H1 (cell line): Measurements from ENCODE around the gene C6orf52. TPM values are rescaled to one million over a fixed set of nuclear protein-coding genes. Genes with fewer than 3 reads are reported as not detected.

Experiments
- CTCF ChIA-PET: fragments of 300-600 bp; sonication (Branson Sonifier 250); formaldehyde crosslinking; loops from one replicate; lab custom pipeline; 2021; ENCODE audit not compliant: partially characterized antibody; lab: Charles Lee
- POLR2A ChIA-PET: fragments of 300-600 bp; sonication (Branson Sonifier 250); formaldehyde crosslinking; loops from one replicate; lab custom pipeline; 2021; ENCODE audit warnings: inconsistent platforms; ENCODE audit not compliant: partially characterized antibody; lab: Charles Lee
- DNase-seq, 2 experiments: peaks; one replicate each; pipeline versions ENCODE4 v3.0.0 to v3.0.0-alpha.2; 2010 to 2022; ENCODE audit warnings: low spot score in 2 of 2, low read depth in 1 of 2, mixed read lengths in 1 of 2
- FAIRE-seq: peaks from 2 replicates; lab custom pipeline; 2011; peaks lifted over from hg19 to GRCh38; lab: Jason Lieb, UNC
- H2AFZ ChIP-seq: 2 replicates; pipeline ENCODE4 v1.8.1; 2012; ENCODE audit warnings: low read length, inconsistent platforms
- H2AK5ac ChIP-seq: 2 replicates; pipeline ENCODE4 v1.6.1; 2013; ENCODE audit warnings: low read depth, low read length
- H2BK120ac ChIP-seq: replicated peaks from 2 replicates; pipeline ENCODE3; 2013; ENCODE audit warnings: low read depth, low read length, inconsistent platforms
- H2BK12ac ChIP-seq: 2 replicates; pipeline ENCODE4 v1.6.1; 2013; ENCODE audit warnings: low read depth, low read length
- H2BK15ac ChIP-seq: 2 replicates; pipeline ENCODE4 v1.6.1; 2013; ENCODE audit warnings: low read length
- H2BK20ac ChIP-seq: 2 replicates; pipeline ENCODE4 v1.6.1; 2013; ENCODE audit warnings: low read length
- H2BK5ac ChIP-seq: 2 replicates; pipeline ENCODE4 v1.6.1; 2013; ENCODE audit warnings: low read depth, low read length
- H3K14ac ChIP-seq: 2 replicates; pipeline ENCODE4 v1.6.1; 2013; ENCODE audit warnings: inconsistent platforms; ENCODE audit not compliant: insufficient read length
- H3K18ac ChIP-seq: 2 replicates; pipeline ENCODE4 v1.6.1; 2013; ENCODE audit warnings: low read length; ENCODE audit errors: extremely low read depth
- H3K23ac ChIP-seq: 2 replicates; pipeline ENCODE4 v1.6.1; 2013; ENCODE audit warnings: inconsistent platforms; ENCODE audit not compliant: insufficient read length
- H3K23me2 ChIP-seq: 2 replicates; pipeline ENCODE4 v1.6.1; 2013; ENCODE audit warnings: low read depth, low read length
- H3K27ac ChIP-seq: 2 replicates; pipeline ENCODE4 v1.6.1; 2011; ENCODE audit warnings: low read depth, low read length, inconsistent platforms
- H3K27me3 ChIP-seq, 4 experiments: replicated peaks in 1 of 4; 1 replicate in 1 of 4; 2 replicates in 3 of 4; pipeline versions ENCODE4 v1.6.1 to v1.8.1; 2011 to 2013; ENCODE audit warnings: low read length in 3 of 4, mild to moderate bottlenecking in 3 of 4, inconsistent platforms in 2 of 4, mixed read lengths in 2 of 4, moderate library complexity in 1 of 4; ENCODE audit not compliant: control insufficient read depth in 3 of 4, insufficient read depth in 3 of 4; ENCODE audit errors: extremely low read depth in 1 of 4
- H3K36me3 ChIP-seq, 4 experiments: 2 replicates each; pipeline versions ENCODE4 v1.6.1 to v1.8.1; 2011 to 2013; ENCODE audit warnings: mild to moderate bottlenecking in 4 of 4, low read length in 3 of 4, moderate library complexity in 2 of 4, control low read depth in 1 of 4, inconsistent platforms in 1 of 4; ENCODE audit not compliant: insufficient read depth in 4 of 4, control insufficient read depth in 2 of 4
- H3K4ac ChIP-seq: replicated peaks from 2 replicates; pipeline ENCODE3; 2013; ENCODE audit warnings: low read length, low read depth, mixed read lengths, inconsistent platforms; ENCODE audit not compliant: insufficient read length
- H3K4me1 ChIP-seq, 4 experiments: replicated peaks in 1 of 4; 1 replicate in 1 of 4; 2 replicates in 3 of 4; pipeline versions ENCODE4 v1.6.1 to v1.8.1; 2011 to 2013; ENCODE audit warnings: low read length in 3 of 4, inconsistent platforms in 2 of 4, mixed read lengths in 1 of 4; ENCODE audit not compliant: insufficient read depth in 4 of 4, control insufficient read depth in 3 of 4
- H3K4me2 ChIP-seq, 2 experiments: 2 replicates each; pipeline versions ENCODE4 v1.6.1 to v1.8.1; 2011 to 2013; ENCODE audit warnings: low read depth in 2 of 2, low read length in 2 of 2, control low read depth in 1 of 2, inconsistent platforms in 1 of 2, mild to moderate bottlenecking in 1 of 2; ENCODE audit not compliant: insufficient read depth in 1 of 2
- H3K4me3 ChIP-seq, 4 experiments: fragments of 200-600, 300-600 bp in 1 of 4; sonication (generic), shearing (Covaris generic), sonication (Bioruptor Twin) in 1 of 4; 2 replicates each; pipeline versions ENCODE4 v1.5.1 to v1.8.1; 2011 to 2016; ENCODE audit warnings: low read length in 4 of 4, low read depth in 3 of 4, control low read depth in 2 of 4, inconsistent platforms in 2 of 4, mild to moderate bottlenecking in 2 of 4, mixed read lengths in 1 of 4, moderate library complexity in 1 of 4; ENCODE audit not compliant: insufficient read depth in 2 of 4; ENCODE audit errors: extremely low read depth in 1 of 4
- H3K56ac ChIP-seq: replicated peaks from 2 replicates; pipeline ENCODE3; 2013; ENCODE audit warnings: low read depth, mild to moderate bottlenecking, mixed read lengths, low read length, inconsistent platforms; ENCODE audit not compliant: insufficient read length
- H3K79me1 ChIP-seq: 2 replicates; pipeline ENCODE4 v1.6.1; 2013; ENCODE audit warnings: low read depth, low read length, control low read depth
- H3K79me2 ChIP-seq, 2 experiments: 2 replicates each; pipeline versions ENCODE4 v1.6.1 to v1.8.1; 2012 to 2013; ENCODE audit warnings: low read length in 2 of 2, mild to moderate bottlenecking in 2 of 2, inconsistent platforms in 1 of 2; ENCODE audit not compliant: insufficient read depth in 2 of 2, control insufficient read depth in 1 of 2
- H3K9ac ChIP-seq, 4 experiments: replicated peaks in 1 of 4; 1 replicate in 1 of 4; 2 replicates in 3 of 4; pipeline versions ENCODE4 v1.6.1 to v1.8.1; 2011 to 2013; ENCODE audit warnings: low read depth in 3 of 4, low read length in 3 of 4, control low read depth in 2 of 4, mild to moderate bottlenecking in 2 of 4, moderate library complexity in 2 of 4, inconsistent platforms in 1 of 4; ENCODE audit errors: extremely low read depth in 1 of 4
- H3K9me3 ChIP-seq, 2 experiments: 2 replicates each; pipeline versions ENCODE4 v1.6.1 to v1.8.1; 2012 to 2013; ENCODE audit warnings: mild to moderate bottlenecking in 2 of 2, moderate library complexity in 2 of 2, control low read depth in 1 of 2, inconsistent platforms in 1 of 2, low read depth in 1 of 2, low read length in 1 of 2, mixed read lengths in 1 of 2; ENCODE audit not compliant: insufficient read depth in 2 of 2
- H4K20me1 ChIP-seq, 2 experiments: replicated peaks in 1 of 2; 2 replicates each; pipeline versions ENCODE3 to v1.8.1; 2011 to 2013; ENCODE audit warnings: inconsistent platforms in 2 of 2, low read length in 2 of 2, mild to moderate bottlenecking in 1 of 2; ENCODE audit not compliant: insufficient read depth in 2 of 2, control insufficient read depth in 1 of 2
- H4K5ac ChIP-seq: 2 replicates; pipeline ENCODE4 v1.6.1; 2013; ENCODE audit warnings: low read length, low read depth, mixed read lengths, inconsistent platforms; ENCODE audit not compliant: insufficient read length
- H4K8ac ChIP-seq: 2 replicates; pipeline ENCODE4 v1.8.0; 2013; ENCODE audit warnings: mild to moderate bottlenecking, moderate library complexity, low read length, inconsistent platforms; ENCODE audit not compliant: insufficient read depth; ENCODE audit errors: extremely low read depth
- H4K91ac ChIP-seq: replicated peaks from 2 replicates; pipeline ENCODE3; 2013; ENCODE audit warnings: low read length, mixed read lengths, inconsistent platforms; ENCODE audit not compliant: insufficient read length
- GABPA ChIP-seq: IDR thresholded peaks from 2 replicates; pipeline ENCODE4 v1.6.1; 2011; ENCODE audit warnings: mild to moderate bottlenecking, low read length, moderate library complexity, borderline replicate concordance; ENCODE audit not compliant: insufficient read depth
- HDAC2 ChIP-seq, 2 experiments: fragments of 300-600 bp in 1 of 2; sonication (generic) in 1 of 2; IDR thresholded peaks; 2 replicates each; pipeline ENCODE4 v1.6.1; 2011 to 2012; ENCODE audit warnings: low read depth in 2 of 2, low read length in 2 of 2, mild to moderate bottlenecking in 2 of 2, moderate library complexity in 2 of 2, borderline replicate concordance in 1 of 2, inconsistent platforms in 1 of 2
- KDM5A ChIP-seq: fragments of 200-600 bp; IDR thresholded peaks from 2 replicates; pipeline ENCODE4 v1.7.1; 2012; ENCODE audit warnings: mild to moderate bottlenecking, low read length, inconsistent platforms, mixed read lengths
- SIX5 ChIP-seq: IDR thresholded peaks from 2 replicates; pipeline ENCODE4 v1.6.1; 2011; ENCODE audit warnings: mild to moderate bottlenecking, low read depth, low read length
- SP2 ChIP-seq: IDR thresholded peaks from 2 replicates; pipeline ENCODE4 v1.6.1; 2012; ENCODE audit warnings: mild to moderate bottlenecking, low read length, inconsistent platforms
- SP4 ChIP-seq: IDR thresholded peaks from 2 replicates; pipeline ENCODE4 v1.6.1; 2012; ENCODE audit warnings: low read length, inconsistent platforms
- TCF12 ChIP-seq: IDR thresholded peaks from 2 replicates; pipeline ENCODE4 v1.6.1; 2011; ENCODE audit warnings: low read depth, mild to moderate bottlenecking, low read length
- ZNF274 ChIP-seq: IDR thresholded peaks from 2 replicates; pipeline ENCODE4 v1.7.0; 2012; ENCODE audit warnings: low read length, borderline replicate concordance; ENCODE audit errors: extremely low read depth
- WGBS, 2 experiments: shearing (Covaris generic) in 1 of 2; methylation state at CpG; one replicate each; pipeline versions ENCODE4 v1.1.6 to v1.1.7; 2013 to 2015; ENCODE audit warnings: low lambda C conversion rate in 2 of 2, mixed read lengths in 2 of 2, inconsistent platforms in 1 of 2, low coverage in 1 of 2, missing lambda C conversion rate in 1 of 2; ENCODE audit not compliant: insufficient replicate concordance in 2 of 2, insufficient coverage in 1 of 2, insufficient read length in 1 of 2; ENCODE audit errors: extremely low coverage in 1 of 2, missing lambda C conversion rate in 1 of 2; 5-methylcytosine and 5-hydroxymethylcytosine counted together
- long read RNA-seq, 2 experiments: library from RNA in 1 of 2; library from capped mRNA in 1 of 2; stranded (forward); transcript quantifications; one replicate each; pipeline ENCODE4 v2.0.0, GENCODE V29; 2021; ENCODE audit warnings: inconsistent platforms in 1 of 2
- polyA minus RNA-seq, 3 experiments: library from RNA; depleted of rRNA, polyadenylated mRNA; stranded (reverse); fragments of >200 nt; gene quantifications; 1 replicate in 2 of 3; 2 replicates in 1 of 3; pipeline ENCODE4 v1.2.3, GENCODE V29; 2011
- polyA plus RNA-seq, 7 experiments: library from polyadenylated mRNA; depleted of rRNA in 3 of 7; stranded (reverse) in 5 of 7; unstranded in 2 of 7; fragments of >200 nt in 5 of 7; fragments of 200-250 nt in 2 of 7; gene quantifications; 1 replicate in 5 of 7; 2 replicates in 1 of 7; 4 replicates in 1 of 7; pipeline versions ENCODE4 v1.2.1 to v1.2.3, GENCODE V29; 2011 to 2013; ENCODE audit warnings: missing spikeins in 2 of 7, mixed read lengths in 2 of 7
- total RNA-seq: library from RNA; stranded (reverse); fragmentation: NEBNext Ultra II Directional; extraction: Animal tissue kit (Norgen Biotek cat#: 25700); gene quantifications from 2 replicates; pipeline ENCODE4 v1.2.1, GENCODE V29; 2021

C6orf52 gene
- 1.1 and 1.5 TPM in 2 replicates for total RNA-seq
- polyA plus RNA-seq (2011; rRNA removed) = 1.5 and 3.1 TPM in 2 replicates
- polyA plus RNA-seq (2011; cell fraction: cytosol; rRNA removed) = 2.4 TPM
- polyA plus RNA-seq (2011; cell fraction: nucleus; rRNA removed) = 0.78 TPM
- polyA plus RNA-seq (2012, experiment 1 of 2) = 1.4 to 2.0 TPM (median 1.7 TPM) in 4 replicates
- polyA plus RNA-seq (2012, experiment 2 of 2) = 1.9 TPM
- 3.5 TPM for polyA plus RNA-seq (2013, experiment 1 of 2)
- polyA plus RNA-seq (2013, experiment 2 of 2) = 2.7 TPM
- polyA minus RNA-seq (2011; rRNA and poly(A)+ RNA removed) = 0.63 TPM in 1 of 2 replicates, not detected in the other
- polyA minus RNA-seq (2011; cell fraction: cytosol; rRNA and poly(A)+ RNA removed) = not detected
- polyA minus RNA-seq (2011; cell fraction: nucleus; rRNA and poly(A)+ RNA removed) = not detected
- long read RNA-seq, experiment 1, partial matches to known transcripts = 0 of 1 reads
- long read RNA-seq, experiment 1, other reads (novel, unspliced or antisense) = 1 of 1 reads
- long read RNA-seq, experiment 2, partial matches to known transcripts = 0 of 1 reads
- long read RNA-seq, experiment 2, other reads (novel, unspliced or antisense) = 1 of 1 reads

- Histone ChIP-seq H2BK5ac (peak within 1 kb of the TSS; percentile 93), H2AFZ (peak within 1 kb of the TSS; percentile 44; the same call in 1 of the 2 replicates), H2BK12ac (peak within 1 kb of the TSS; percentile 40; the same call in 1 of the 2 replicates), H2BK15ac (no peak within 1 kb of the TSS; the same call in 1 of the 2 replicates), H3K14ac (no peak within 1 kb of the TSS), H2BK120ac (peak within 1 kb of the TSS; percentile 36), H4K5ac (peak within 1 kb of the TSS; percentile 57), H3K9me3 (no peaks in the 10 kb centered on the region), H3K4me1 (peaks cover 0 to 3% (median 0%) of the 10 kb centered on the region in 4 experiments; a peak in 2 of 7 replicates), H3K18ac (peak within 1 kb of the TSS; percentile 62; the same call in 1 of the 2 replicates), H3K79me2 (peaks cover 25 to 60% of the 10 kb centered on the region in 2 experiments), H3K4ac (no peak within 1 kb of the TSS), H4K91ac (peak within 1 kb of the TSS; percentile 77), H3K23ac (no peak within 1 kb of the TSS), H2AK5ac (no peak within 1 kb of the TSS), H3K9ac (peak within 1 kb of the TSS; percentile 89 to 97 (median 94)), H4K20me1 (no peaks in the 10 kb centered on the region), H3K36me3 (peaks cover 12 to 23% (median 17%) of the 10 kb centered on the region in 4 experiments), H3K23me2 (peaks cover 6% of the 10 kb centered on the region; the same call in 1 of the 2 replicates), H3K79me1 (peaks cover 8% of the 10 kb centered on the region), H3K4me2 (peak within 1 kb of the TSS; percentile 63 to 72), H3K27me3 (no peaks in the 10 kb centered on the region), H3K4me3 (peak within 1 kb of the TSS; percentile 78 to 97 (median 92)), H2BK20ac (no peak within 1 kb of the TSS), H3K56ac (peak within 1 kb of the TSS; percentile 71), H3K27ac (peak within 1 kb of the TSS; percentile 97), H4K8ac (peak within 1 kb of the TSS; percentile 84; the same call in 1 of the 2 replicates)
- WGBS, 2 experiments = 0% methylated on average over 46 of the region's 53 CpGs; no CpG with 5 or more reads in 1 of the 2 experiments
- CTCF ChIA-PET = interaction anchor here (0.7 to 1.7 kb wide), 11 partner anchors 19 to 294 kb away, joined by 3 to 6 read pairs (median 3); no protein-coding TSS in a partner anchor
- POLR2A ChIA-PET = interaction anchor here (0.7 to 2.0 kb wide), 22 partner anchors 10 to 184 kb away, joined by 3 to 12 read pairs (median 4); partner anchors contain the start of genes GCNT2 and TMEM14C
- FAIRE-seq (no peak), DNase-seq (peak; percentile 73 to 90)
- peak; percentile 60 for TF ChIP-seq KDM5A
- peak; percentile 100 for TF ChIP-seq SP4
- peak in 1 of 2 experiments; percentile 68; a peak in 1 of 4 replicates for TF ChIP-seq HDAC2 (IDR thresholded peaks at IDR 0.05; ENCODE audit: borderline replicate concordance in 1 of 2, low read depth in 2 of 2, low read length in 2 of 2)
- peak; percentile 31; the same call in 1 of the 2 replicates for TF ChIP-seq SIX5
- no peak for TF ChIP-seq ZNF274
- peak; percentile 82; the same call in 1 of the 2 replicates for TF ChIP-seq GABPA
- TF ChIP-seq TCF12 = 0 out of 2 replicates have a peak, but pooled peaks have one; percentile 36
- TF ChIP-seq SP2 = peak; percentile 32; the same call in 1 of the 2 replicates
Observed at GRCh38 chr6:10694302-10695085, at the start of gene C6orf52, which contains the start of gene PAK1IP1. Gene C6orf52 (minus strand): TSS chr6:10694616. CDS start chr6:10687550, 7,066 bp downstream. Gene PAK1IP1 (plus strand): TSS chr6:10694972. CDS start chr6:10694986, 14 bp downstream.
